MM.1S (cell line): ENCODE results near the gene MYO1H.

ENCODE experiments used
- DNase-seq: peaks from one replicate; pipeline ENCODE4 v3.0.0-alpha.2; 2015
- H2AFZ ChIP-seq: fragments of 300-600 bp; sonication (generic); 2 replicates; pipeline ENCODE4 v1.6.0; 2016; ENCODE audit warnings: antibody characterized with exemption, low read length
- H3F3A ChIP-seq: fragments of 300-600 bp; sonication (generic); 2 replicates; pipeline ENCODE4 v1.6.1; 2016; ENCODE audit warnings: mild to moderate bottlenecking, antibody characterized with exemption, low read length, moderate library complexity, mixed read lengths; ENCODE audit not compliant: insufficient read depth
- H3K27ac ChIP-seq: fragments of 300-600 bp; sonication (generic); 2 replicates; pipeline ENCODE4 v1.5.1; 2016; ENCODE audit warnings: mild to moderate bottlenecking, low read length
- H3K27me3 ChIP-seq: fragments of 300-600 bp; sonication (generic); replicated peaks from 2 replicates; pipeline ENCODE4 v1.6.0; 2016; ENCODE audit warnings: low read length; ENCODE audit not compliant: insufficient read depth
- H3K36me3 ChIP-seq: fragments of 300-600 bp; sonication (generic); replicated peaks from 2 replicates; pipeline ENCODE4 v1.6.1; 2016; ENCODE audit warnings: mild to moderate bottlenecking, low read length, mixed read lengths; ENCODE audit not compliant: insufficient read depth
- H3K4me1 ChIP-seq: fragments of 300-600 bp; sonication (generic); 2 replicates; pipeline ENCODE4 v1.6.1; 2016; ENCODE audit warnings: low read length, mixed read lengths
- H3K4me2 ChIP-seq: fragments of 300-600 bp; sonication (generic); 2 replicates; pipeline ENCODE4 v1.6.0; 2016; ENCODE audit warnings: low read depth, low read length
- H3K4me3 ChIP-seq: fragments of 300-600 bp; sonication (generic); 2 replicates; pipeline ENCODE4 v1.5.1; 2016; ENCODE audit warnings: low read length, mixed read lengths
- H3K79me2 ChIP-seq: fragments of 300-600 bp; sonication (generic); 2 replicates; pipeline ENCODE4 v1.6.1; 2016; ENCODE audit warnings: mixed run types, low read length, mixed read lengths
- H3K9ac ChIP-seq: fragments of 300-600 bp; sonication (generic); 2 replicates; pipeline ENCODE4 v1.6.1; 2016; ENCODE audit warnings: low read length, mixed read lengths
- H3K9me2 ChIP-seq: fragments of 300-600 bp; sonication (generic); replicated peaks from 2 replicates; pipeline ENCODE4 v1.6.1; 2016; ENCODE audit warnings: mild to moderate bottlenecking, low read length, mixed read lengths; ENCODE audit not compliant: insufficient read depth
- H3K9me3 ChIP-seq: fragments of 300-600 bp; sonication (generic); replicated peaks from 2 replicates; pipeline ENCODE4 v1.6.1; 2016; ENCODE audit warnings: mild to moderate bottlenecking, low read length, mixed read lengths; ENCODE audit not compliant: insufficient read depth
- H4K20me1 ChIP-seq: fragments of 300-600 bp; sonication (generic); 2 replicates; pipeline ENCODE4 v1.6.1; 2016; ENCODE audit warnings: mild to moderate bottlenecking, low read length, moderate library complexity, mixed read lengths; ENCODE audit not compliant: insufficient read depth
- EZH2 ChIP-seq: fragments of 300-600 bp; sonication (generic); optimal IDR thresholded peaks from 2 replicates; pipeline ENCODE3; 2017; ENCODE audit warnings: low read depth, mild to moderate bottlenecking, antibody characterized with exemption, low read length, mixed read lengths
- EZH2phosphoT487 ChIP-seq: fragments of 300-600 bp; sonication (generic); IDR thresholded peaks from 2 replicates; pipeline ENCODE4 v1.6.1; 2018; ENCODE audit warnings: antibody characterized with exemption, low read length
- TF ChIP-seq, protein P1 (sequence below): fragments of 300-600 bp; sonication (generic); IDR thresholded peaks from 2 replicates; pipeline ENCODE4 v1.5.1; 2016; ENCODE audit warnings: antibody characterized with exemption, low read length, mixed read lengths

Gene MYO1H

DNA sequence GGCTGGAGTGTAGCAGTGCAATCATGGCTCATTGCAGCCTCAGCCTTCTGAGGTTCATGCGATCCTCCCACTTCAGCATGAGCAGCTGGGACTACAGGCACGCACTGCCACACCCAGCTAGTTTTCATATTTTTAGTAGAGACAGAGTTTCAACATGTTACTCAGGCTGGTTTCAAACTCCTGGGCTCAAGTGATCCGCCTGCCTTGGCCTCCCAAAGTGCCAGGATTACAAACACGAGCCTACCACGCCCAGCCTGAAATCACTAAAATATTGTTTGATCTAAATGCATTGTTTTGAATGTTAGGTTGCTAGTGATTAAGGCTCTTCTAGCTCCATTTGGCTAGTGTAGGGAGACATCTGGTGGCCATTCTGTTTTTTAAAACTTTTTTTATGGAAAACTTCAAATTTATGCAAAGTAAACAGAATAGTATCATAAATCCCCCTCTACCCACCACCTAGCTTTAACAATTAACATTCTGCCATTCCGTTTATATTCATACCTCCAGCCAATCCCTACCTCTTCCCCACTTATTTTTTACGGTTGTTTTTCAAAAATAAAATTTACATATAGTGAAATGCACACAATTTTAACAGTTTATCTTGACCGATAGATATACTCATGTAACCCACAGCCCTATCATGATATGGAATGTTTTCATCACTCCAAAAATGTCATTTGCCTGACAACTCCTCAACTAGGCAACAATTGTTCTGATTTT is 37.8 kb downstream of the MYO1H start:
- Histone ChIP-seq H3K4me3 (0 out of 2 replicates have a peak overlapping the region, but pooled peaks have one; percentile 21), H4K20me1 (no peaks in the 10 kb centered on the region), H3F3A (0 out of 2 replicates have a peak, but pooled peaks cover 3% of the 10 kb centered on the region), H3K9me2 (no peaks in the 10 kb centered on the region), H3K9me3 (no peaks in the 10 kb centered on the region), H3K79me2 (no peaks in the 10 kb centered on the region), H3K9ac (no peak overlapping the region), H2AFZ (peak overlapping the region; percentile 67), H3K27ac (no peak overlapping the region), H3K4me2 (peak overlapping the region; percentile 56; the same call in 1 of the 2 replicates), H3K4me1 (peaks cover 13% of the 10 kb centered on the region), H3K36me3 (no peaks in the 10 kb centered on the region), H3K27me3 (no peaks in the 10 kb centered on the region)
- DNase-seq, result peak; percentile 46
- TF ChIP-seq EZH2 (no peak), EZH2phosphoT487 (no peak)
- TF ChIP-seq, protein P1, sequence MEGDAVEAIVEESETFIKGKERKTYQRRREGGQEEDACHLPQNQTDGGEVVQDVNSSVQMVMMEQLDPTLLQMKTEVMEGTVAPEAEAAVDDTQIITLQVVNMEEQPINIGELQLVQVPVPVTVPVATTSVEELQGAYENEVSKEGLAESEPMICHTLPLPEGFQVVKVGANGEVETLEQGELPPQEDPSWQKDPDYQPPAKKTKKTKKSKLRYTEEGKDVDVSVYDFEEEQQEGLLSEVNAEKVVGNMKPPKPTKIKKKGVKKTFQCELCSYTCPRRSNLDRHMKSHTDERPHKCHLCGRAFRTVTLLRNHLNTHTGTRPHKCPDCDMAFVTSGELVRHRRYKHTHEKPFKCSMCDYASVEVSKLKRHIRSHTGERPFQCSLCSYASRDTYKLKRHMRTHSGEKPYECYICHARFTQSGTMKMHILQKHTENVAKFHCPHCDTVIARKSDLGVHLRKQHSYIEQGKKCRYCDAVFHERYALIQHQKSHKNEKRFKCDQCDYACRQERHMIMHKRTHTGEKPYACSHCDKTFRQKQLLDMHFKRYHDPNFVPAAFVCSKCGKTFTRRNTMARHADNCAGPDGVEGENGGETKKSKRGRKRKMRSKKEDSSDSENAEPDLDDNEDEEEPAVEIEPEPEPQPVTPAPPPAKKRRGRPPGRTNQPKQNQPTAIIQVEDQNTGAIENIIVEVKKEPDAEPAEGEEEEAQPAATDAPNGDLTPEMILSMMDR, result peak; percentile 50

DNA sequence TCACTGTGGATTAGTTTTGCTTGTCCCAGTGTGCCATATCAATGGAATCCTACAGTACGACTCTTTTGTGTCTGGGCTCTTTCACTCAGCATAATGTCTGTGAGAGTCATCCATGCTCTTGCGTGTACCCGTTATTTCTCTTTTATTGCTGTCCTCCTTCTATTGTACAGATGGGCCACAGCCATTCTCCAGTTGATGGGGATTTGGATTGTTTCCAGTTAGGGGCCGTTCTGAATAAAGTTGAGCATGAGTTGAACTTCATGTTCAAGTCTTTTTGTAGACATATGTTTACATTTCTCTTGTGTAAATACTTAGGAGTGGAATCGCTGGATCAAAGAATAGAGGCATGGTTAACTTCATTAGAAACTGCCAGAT is 38.3 kb downstream of the MYO1H start:
- Histone ChIP-seq H3K79me2 (no peaks in the 10 kb centered on the region), H3K4me1 (peaks cover 13% of the 10 kb centered on the region), H2AFZ (no peak overlapping the region), H3K9me3 (no peaks in the 10 kb centered on the region), H3K36me3 (no peaks in the 10 kb centered on the region), H3K4me2 (no peak overlapping the region), H4K20me1 (no peaks in the 10 kb centered on the region), H3K9me2 (no peaks in the 10 kb centered on the region), H3K9ac (no peak overlapping the region), H3K27ac (no peak overlapping the region), H3K27me3 (no peaks in the 10 kb centered on the region), H3F3A (0 out of 2 replicates have a peak, but pooled peaks cover 3% of the 10 kb centered on the region), H3K4me3 (no peak overlapping the region)
- no peak for DNase-seq
- TF ChIP-seq EZH2 (no peak), EZH2phosphoT487 (no peak)
- TF ChIP-seq, protein P1, result no peak

DNA sequence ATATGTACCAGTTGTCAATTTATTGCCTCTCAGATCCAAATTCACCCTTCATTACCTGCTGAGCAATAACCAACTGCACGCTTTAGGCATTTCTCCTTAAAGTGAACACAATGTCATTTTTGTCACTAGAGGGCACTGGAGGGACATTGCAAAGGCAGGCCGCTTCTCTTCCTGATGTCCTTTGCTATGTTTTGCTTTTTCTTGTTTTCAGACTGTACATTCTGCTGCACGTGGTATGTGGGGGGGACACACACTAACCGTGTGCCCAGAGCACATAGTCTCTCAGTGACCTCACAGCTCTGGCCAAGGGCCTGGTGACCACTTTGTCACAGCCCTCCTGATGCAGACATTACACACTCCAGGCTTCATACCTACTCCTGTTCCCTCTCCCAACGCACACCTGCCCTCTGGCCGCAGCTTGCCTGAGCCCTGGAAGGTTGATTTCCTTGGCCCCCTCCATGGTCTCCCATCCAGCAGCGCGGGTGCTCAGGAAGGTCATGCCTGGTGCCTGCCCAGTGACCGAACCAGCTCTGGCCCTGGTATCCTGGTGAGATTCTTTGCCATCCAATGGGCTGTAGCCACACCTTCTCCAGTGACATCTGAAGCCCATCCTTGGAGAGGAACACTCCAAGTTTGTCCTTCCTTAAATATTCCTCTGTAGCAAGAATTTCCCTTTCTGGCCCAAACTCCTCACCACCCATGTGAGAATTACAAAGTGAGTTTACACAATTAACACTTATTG is 39.9 kb downstream of the MYO1H start:
- Histone ChIP-seq H2AFZ (peak overlapping the region; percentile 49; the same call in 1 of the 2 replicates), H3K9ac (no peak overlapping the region)
- DNase-seq, result peak; percentile 72

More for the DNA sequence above, 39.9 kb downstream of the MYO1H start:
- H3K36me3 ChIP-seq, result no peaks in the 10 kb centered on the region
- H4K20me1 ChIP-seq, result no peaks in the 10 kb centered on the region
- H3F3A ChIP-seq, result 0 out of 2 replicates have a peak, but pooled peaks cover 3% of the 10 kb centered on the region
- no peaks in the 10 kb centered on the region for H3K9me2 ChIP-seq
- no peaks in the 10 kb centered on the region for H3K27me3 ChIP-seq
- H3K4me3 ChIP-seq, result no peak overlapping the region
- no peaks in the 10 kb centered on the region for H3K9me3 ChIP-seq
- peaks cover 13% of the 10 kb centered on the region for H3K4me1 ChIP-seq
- no peak overlapping the region for H3K4me2 ChIP-seq
- no peak for TF ChIP-seq EZH2
- no peak for TF ChIP-seq EZH2phosphoT487
- TF ChIP-seq, protein P1, result peak; percentile 83
- H3K27ac ChIP-seq, result no peak overlapping the region
- H3K79me2 ChIP-seq, result no peaks in the 10 kb centered on the region
